GM12873 (cell line): ENCODE results near the gene RIC1.

Source experiments
- TF ChIP-seq, protein P1 (sequence below): IDR thresholded peaks from 2 replicates; pipeline ENCODE4 v1.5.1; 2012; ENCODE audit warnings: low read depth, mild to moderate bottlenecking, moderate library complexity, low read length, control low read depth; ENCODE audit not compliant: insufficient read depth; ENCODE audit errors: missing control alignments

RIC1 gene

DNA sequence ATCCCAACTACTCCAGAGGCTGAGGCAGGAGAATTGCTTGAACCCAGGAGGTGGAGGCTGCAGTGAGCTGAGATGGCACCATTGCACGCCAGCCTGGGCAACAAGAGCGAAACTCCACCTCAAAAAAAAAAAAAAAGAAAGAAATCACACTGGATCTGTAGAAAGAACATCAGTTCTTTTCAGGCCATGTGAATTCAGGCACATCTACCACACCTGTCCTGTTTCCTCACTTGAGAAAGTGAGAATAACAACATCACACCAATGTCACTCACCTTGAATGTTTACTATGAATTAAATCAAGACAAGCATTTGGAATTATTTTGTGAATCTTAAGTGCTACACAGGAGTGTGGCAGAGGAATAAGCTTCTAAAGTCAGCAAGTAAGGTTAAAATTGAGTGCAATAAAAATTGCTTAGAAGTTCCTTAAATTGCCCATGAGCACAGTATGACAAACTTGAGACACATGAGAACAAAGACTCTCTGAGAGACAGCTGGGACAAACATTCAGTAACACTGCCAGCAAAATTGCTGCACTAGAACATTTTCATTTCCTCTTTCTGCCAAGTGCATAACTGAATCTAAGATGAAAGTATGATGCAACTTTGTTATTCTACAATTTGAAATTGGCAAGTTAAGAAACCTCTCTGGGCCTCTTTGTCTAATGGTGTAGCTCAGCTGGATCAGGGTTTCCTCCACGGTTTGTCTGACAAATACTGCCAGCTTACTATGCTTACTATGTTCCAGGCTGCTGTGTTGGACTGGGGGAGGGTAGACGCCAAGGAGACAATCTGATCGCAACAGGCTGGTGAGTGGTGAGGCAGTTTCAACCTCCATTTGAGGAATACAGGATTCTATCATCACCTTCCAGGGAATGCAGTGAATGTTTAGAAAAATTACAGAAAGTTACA, 1.9 kb upstream of the RIC1 start:
- TF ChIP-seq, protein P1, sequence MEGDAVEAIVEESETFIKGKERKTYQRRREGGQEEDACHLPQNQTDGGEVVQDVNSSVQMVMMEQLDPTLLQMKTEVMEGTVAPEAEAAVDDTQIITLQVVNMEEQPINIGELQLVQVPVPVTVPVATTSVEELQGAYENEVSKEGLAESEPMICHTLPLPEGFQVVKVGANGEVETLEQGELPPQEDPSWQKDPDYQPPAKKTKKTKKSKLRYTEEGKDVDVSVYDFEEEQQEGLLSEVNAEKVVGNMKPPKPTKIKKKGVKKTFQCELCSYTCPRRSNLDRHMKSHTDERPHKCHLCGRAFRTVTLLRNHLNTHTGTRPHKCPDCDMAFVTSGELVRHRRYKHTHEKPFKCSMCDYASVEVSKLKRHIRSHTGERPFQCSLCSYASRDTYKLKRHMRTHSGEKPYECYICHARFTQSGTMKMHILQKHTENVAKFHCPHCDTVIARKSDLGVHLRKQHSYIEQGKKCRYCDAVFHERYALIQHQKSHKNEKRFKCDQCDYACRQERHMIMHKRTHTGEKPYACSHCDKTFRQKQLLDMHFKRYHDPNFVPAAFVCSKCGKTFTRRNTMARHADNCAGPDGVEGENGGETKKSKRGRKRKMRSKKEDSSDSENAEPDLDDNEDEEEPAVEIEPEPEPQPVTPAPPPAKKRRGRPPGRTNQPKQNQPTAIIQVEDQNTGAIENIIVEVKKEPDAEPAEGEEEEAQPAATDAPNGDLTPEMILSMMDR: no peak

DNA sequence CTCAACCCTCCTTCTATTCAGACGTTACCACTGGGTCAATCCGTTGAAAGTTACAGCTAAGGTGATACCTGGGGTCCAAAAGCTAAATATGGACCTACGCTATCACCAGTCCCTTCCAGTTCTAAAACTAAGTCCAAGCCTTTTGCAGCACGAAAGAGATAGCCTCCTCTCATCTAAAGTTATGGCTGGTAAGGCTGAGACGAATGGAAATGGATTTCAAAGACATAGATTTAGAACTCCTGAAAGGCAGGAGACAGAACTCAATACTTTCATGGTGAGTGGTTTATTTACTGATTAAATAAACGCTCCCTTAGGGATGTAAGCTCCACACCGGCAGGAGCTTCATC, 751 bp upstream of the RIC1 start:
- TF ChIP-seq, protein P1: no peak

DNA sequence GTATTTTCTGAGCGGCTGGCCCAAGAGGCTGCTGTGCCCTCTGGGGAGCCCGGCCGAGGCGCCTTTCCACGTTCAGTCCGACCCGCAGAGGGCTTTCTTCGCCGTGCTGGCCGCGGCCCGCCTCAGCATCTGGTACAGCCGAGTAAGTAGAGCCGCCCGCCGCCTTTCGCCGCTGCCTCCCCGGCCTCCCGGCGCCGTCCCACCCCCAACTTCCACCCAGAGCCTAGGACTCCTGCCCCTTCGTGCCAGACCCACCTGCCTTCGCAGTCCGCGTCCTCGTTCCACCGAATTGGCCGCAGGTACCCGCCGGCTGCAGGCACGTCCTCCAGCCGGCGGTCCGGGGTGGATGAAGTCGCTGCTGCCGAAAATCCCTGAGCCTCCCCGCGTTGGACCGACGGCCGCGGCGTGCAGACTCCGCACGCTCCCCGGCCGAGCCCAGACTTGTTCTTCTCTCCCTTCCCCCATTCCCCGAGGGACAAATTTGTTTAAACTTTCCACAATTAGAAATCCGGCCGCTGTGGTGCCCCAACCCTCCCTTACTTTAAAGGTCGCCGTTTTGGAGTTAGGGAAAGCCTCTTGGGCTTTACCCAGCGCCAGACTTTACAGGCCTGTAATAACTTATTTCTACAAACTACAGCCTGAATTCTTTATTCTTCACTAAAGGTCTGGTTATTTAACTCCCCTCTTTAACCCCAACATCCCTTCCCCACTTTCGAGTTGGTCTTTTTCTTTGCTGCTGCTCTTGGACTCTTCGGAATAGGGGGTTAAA, 589 bp downstream of the RIC1 start:
- TF ChIP-seq, protein P1: no peak

DNA sequence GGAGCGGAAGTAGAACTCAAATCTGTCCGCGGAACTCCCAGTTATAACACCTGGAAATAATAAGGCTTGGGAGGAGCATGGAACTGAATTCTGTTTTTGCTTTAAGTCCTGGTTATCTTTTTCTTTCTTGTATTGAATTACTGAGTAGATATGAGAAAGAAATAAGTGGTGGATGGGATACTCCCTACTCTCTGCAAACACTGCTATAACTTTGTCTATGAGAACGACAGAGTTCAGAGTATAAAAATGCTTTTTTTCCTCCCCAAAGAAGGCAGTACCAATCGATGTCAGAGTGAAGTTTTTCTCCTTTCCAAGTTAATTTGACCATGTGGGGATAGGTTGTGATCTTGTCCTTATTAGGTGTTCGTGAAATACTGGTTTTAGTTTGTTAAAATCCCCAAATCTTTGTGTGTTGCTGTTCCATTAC, 1.2 kb downstream of the RIC1 start:
- TF ChIP-seq, protein P1: no peak

DNA sequence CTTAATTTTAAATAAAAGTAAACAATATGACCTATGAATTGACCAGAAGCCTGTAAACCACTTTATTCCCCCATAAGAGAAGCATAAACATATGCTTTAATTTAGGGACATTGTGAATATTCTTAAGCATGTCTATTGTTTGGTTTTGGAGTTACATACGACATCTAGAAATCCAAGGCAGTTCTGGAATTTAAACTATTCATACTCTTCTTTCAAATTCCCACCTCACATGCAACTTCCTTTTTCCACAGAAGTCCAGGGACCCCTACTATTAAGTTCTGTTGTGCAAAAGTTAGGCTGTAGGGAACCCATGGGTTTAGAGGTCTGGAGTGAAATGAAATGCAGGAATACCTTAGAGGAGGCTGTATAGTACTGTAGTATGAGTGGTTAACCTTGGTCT, 2.1 kb downstream of the RIC1 start:
- TF ChIP-seq, protein P1: no peak

DNA sequence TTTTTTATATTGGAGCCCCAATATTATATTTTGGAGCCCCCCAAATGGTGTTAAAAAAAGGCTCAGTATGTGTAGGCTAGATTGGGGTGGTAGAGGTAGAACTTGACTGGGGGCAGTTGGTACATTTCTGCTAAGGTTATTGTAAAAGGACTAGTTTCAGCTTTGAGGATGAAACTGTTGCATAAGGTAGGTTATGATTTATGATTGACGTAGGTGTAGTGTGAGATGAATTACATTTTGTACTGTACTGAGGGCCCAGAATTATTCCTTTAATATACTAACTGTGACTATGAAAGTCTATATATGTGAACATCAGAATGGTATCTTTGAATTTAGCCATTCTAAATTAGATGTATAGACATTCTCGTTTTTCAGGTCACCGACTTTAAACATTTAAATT, 3.6 kb downstream of the RIC1 start:
- TF ChIP-seq, protein P1: no peak

DNA sequence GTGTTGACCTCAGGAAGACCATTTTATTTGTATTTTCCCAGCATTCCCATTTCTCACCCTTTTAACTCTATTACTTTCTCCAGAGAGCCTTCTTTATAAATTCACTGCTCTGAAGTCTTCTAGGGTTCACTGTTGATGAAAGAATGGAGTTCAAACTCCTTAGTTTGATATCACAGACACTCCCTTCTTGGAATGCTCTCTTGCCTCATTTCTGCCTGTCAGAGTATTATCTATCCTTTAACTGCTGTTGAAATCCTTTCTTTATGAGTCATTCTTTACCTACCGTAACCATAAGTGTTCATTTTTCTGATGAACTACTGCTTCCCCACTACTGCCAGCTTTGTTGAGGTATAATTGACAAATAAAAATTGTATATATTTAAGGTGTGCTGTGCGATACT, 4.3 kb downstream of the RIC1 start:
- TF ChIP-seq, protein P1: no peak
